NCI-H1417 treated with DMSO at 0.1 percent for 48 hours (cell line): ENCODE results near the gene PRDM2.
"Not testable (repeated sequence)": the region's sequence is repeated elsewhere in the genome, so short reads cannot be mapped to it uniquely, and the experiment has no call there.

Experiments
- DNase-seq: peaks from one replicate; lab custom pipeline; 2025; lab: John Stamatoyannopoulos, UW

Gene PRDM2, protein sequence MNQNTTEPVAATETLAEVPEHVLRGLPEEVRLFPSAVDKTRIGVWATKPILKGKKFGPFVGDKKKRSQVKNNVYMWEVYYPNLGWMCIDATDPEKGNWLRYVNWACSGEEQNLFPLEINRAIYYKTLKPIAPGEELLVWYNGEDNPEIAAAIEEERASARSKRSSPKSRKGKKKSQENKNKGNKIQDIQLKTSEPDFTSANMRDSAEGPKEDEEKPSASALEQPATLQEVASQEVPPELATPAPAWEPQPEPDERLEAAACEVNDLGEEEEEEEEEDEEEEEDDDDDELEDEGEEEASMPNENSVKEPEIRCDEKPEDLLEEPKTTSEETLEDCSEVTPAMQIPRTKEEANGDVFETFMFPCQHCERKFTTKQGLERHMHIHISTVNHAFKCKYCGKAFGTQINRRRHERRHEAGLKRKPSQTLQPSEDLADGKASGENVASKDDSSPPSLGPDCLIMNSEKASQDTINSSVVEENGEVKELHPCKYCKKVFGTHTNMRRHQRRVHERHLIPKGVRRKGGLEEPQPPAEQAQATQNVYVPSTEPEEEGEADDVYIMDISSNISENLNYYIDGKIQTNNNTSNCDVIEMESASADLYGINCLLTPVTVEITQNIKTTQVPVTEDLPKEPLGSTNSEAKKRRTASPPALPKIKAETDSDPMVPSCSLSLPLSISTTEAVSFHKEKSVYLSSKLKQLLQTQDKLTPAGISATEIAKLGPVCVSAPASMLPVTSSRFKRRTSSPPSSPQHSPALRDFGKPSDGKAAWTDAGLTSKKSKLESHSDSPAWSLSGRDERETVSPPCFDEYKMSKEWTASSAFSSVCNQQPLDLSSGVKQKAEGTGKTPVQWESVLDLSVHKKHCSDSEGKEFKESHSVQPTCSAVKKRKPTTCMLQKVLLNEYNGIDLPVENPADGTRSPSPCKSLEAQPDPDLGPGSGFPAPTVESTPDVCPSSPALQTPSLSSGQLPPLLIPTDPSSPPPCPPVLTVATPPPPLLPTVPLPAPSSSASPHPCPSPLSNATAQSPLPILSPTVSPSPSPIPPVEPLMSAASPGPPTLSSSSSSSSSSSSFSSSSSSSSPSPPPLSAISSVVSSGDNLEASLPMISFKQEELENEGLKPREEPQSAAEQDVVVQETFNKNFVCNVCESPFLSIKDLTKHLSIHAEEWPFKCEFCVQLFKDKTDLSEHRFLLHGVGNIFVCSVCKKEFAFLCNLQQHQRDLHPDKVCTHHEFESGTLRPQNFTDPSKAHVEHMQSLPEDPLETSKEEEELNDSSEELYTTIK (N-terminal part only)

DNA sequence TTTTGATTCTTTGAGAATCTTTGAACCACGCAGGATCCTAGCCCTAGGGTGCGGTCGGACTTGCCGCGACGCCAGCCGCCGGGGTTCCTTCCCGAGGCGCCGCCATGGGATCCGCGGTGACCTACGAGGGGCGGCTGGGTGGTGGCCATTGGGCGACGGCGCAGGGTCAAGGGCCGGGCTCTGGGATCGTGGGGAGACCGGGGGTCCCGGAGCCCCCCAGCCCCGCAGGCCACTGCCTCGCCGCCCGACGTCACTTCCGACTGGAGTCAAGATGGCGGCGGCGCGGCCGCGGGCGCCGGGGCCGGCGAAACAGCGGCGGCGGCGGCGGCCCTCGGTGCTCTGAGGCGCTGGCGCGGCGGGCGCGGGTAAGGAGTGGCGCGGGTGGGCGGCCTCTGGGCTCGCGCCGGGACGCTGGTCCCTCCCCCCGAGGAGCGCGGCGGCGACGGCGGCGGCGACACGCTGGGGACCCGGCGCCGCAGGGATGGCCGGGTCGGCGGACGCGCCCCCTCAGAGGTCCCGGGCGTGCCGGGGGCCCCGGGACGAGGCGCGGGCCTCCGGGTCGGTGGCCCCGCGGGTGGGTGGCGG, at the start of gene PRDM2:
Gene PRDM2 (plus strand): TSS at position 253 of the 585 bp plus-strand sequence. CDS start 15,418 bp downstream, outside the sequence.
- no peak for DNase-seq

DNA sequence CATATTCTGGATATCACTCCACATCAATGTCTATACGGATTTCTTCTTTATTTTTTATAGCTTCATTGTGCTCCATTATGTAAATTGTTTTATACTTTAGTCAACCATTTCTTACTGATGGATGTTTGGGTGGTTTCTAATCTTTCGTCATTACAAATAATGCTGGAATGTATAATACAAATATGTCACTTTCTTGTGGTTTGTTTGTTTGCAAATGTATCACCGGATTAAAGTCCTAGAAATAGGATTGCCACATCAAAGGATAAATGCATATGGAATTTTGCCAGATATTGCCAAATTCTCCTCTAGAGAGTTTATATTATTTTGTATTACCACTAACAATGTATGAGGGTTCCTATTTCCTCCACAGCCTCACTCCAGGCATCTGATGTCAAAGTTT, 48.7 kb upstream of the PRDM2 start:
- no peak for DNase-seq

DNA sequence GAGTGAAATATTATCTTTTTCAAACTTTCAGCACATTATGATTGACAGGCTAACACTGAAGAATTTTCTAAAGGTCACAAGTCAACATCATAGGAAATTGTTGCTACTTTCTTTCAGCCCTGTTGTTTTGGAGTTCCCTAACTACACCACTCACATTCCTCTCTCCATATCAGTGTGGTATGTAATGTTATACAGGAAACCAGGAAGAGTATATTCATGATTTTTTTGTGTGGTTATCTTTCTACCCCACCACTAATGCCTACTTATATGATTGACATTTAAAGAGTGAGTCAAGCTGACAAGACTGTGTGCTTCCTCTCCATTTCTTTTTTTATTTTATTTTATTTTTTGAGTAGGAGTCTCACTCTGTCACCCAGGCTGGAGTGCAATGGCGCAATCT, 47.8 kb upstream of the PRDM2 start:
- DNase-seq: no peak

DNA sequence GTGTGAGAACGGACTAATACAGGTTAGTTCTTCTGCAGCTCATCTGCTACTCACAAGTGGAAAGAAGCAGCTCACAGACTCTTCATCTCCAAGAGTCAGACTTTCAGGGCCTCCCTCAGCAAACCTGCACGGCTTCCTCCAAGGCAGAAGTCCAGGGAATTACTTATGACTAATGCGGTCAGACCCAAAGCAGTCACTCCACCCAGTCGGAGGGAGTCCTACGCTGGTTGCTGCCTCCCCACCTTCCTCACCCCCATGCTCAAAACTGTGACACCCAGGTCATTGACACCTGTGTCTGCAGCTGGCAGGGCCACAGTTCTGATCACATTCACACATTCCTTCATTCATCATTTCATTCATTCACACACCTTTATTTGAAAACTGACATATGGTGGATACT, 38.4 kb upstream of the PRDM2 start:
- no peak for DNase-seq

DNA sequence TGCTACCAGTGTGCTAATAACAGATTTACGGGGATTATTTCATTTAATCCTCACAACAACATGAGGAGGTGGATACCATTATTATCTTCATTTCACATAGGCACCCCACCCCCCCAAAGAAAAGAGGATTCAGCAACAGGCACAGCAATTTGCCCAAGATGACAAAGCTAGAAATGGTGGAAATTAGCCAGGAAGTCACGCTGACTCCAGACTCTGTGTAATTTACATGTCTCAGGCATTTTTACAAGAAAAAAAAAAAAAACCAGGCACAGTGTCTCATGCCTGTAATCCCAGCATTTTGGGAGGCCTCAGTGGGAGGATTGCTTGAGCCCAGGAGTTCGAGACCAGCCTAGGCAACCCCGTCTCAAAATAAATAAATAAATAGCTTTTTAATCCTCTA, 37.5 kb upstream of the PRDM2 start:
- DNase-seq: no peak

DNA sequence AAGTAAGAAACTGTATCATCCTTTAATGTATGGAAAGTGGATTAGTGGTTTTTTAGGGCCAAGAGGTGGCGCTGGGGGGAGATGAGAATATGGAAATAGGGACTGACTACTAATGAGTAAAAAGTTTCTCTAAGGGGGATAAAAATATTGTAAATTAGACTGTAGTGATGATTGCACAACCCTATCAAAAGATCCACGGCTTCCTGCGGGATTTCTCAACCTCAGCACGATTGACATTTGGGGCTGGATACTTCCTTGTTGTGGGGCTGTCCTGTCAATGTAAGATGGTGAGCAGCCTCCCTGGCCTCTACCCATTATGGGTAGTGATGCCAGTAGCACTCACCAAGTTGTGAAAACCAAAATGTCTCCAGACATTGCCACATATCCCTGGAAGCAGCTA, 36.0 kb upstream of the PRDM2 start:
- DNase-seq: no peak

DNA sequence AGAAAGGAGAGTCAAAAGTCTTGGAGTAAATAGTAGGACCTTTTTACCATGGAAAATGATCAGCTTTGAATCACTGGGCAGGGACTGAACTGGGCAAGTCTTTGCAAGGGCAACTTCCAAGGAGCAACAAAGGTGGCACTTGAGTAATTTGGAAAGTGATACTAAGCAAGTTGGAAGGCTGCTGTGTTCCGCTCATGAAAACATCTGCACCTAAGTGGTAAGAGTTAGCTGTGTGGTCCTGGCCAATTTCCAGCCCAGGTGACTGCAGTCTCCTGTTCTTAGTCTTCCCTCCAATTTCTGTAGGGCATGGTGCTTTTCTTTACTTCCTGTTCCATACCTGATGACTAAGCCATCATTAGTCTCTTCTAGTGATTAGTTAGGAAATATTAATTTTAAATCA, 35.5 kb upstream of the PRDM2 start:
- DNase-seq: no peak

DNA sequence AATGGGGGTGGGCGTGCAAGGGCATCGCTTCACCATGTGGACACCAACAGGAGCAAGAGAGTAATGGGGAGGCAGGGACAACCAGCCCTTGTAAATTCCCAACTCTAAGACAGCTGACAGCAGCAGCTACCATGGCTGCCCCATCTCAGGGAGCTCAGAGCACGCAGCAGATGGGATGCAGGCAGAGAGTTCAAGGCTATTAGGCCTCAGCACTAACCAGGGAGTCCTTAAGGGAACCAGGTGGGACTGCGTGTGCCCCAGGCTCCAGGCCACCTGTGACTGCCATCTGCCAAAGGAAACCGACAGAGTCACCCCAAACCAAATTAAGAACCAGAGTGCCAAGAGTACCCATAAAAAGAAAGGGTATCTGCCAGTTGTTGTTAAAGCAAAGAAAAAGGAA, 33.7 kb upstream of the PRDM2 start:
- DNase-seq: no peak

DNA sequence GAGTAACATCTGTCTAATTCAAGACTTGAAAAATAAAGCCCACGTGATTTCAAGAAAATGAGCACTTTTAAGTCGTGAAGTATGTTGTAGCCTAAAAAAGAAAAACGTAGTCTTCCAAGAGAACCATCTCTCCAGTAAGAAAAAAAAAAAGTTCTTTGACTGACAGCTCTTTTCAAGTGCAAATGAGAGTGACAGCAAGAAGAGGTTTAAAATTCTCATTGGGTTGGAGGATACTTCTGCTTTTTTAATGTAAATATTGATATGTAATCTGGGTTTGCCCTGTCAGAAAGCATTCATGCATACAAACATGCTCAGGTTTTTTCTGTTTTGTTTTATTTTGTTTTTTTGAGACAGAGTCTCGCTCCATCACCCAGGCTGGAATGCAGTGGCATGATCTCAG, 32.3 kb upstream of the PRDM2 start:
- no peak for DNase-seq

DNA sequence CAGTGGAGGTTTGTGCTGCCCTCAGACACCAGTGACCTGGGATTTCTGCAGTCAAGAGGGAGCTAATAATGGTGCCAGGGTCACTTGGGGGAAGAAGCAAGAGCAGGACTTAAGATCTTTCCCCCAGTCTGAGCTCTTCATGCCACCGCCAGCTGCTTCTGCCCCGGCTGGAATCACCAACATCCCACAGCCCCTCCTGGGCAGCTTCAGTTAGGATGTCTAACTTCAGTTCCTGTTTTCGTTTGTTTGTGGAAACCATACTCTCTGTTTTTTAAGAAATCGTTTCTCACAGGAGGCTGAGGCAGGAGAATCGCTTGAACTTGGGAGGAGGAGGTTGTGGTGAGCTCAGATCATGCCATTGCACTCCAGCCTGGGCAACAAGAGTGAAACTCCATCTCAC, 25.6 kb upstream of the PRDM2 start:
- DNase-seq: no peak

DNA sequence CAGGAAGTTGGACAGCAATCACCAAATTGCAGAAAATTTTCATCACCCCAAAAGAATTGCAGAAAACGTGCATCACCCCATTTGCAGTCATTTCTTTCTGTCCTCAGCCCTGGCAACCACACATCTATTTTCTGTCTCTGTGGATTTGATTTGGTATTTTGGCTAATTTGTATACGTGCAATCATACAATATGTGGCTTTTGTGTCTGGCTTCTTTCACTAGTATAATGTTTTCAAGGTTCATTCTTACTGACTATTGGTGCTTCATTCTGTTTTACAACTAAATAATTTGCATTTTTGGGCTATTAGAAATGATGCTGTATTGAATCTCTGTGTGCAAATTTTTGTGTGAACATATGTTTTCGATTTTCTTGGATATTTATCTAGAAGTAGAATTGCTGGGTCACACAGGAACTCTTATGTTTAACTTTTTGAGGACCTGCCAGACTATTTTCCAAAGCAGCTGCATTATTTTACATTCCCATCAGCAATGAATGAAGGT, 24.8 kb upstream of the PRDM2 start:
- DNase-seq: no peak

DNA sequence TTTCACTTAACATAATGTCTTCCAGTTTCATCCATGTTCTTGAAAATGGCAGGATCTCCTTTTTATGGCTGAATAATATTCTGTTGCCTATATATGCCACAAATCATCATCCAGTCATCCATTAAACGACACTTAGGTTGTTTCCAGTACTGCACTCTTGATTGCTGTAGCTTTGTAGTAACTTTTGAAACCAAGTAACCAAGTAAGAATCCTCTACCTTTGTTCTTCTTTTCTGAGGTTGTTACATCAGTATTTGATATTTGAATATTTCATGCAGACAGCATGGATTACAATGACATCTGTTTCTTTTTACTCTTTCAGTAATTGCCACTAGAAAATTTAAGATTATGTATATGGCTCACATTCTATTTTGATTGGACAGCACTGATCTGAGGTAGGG, 22.1 kb upstream of the PRDM2 start:
- no peak for DNase-seq

DNA sequence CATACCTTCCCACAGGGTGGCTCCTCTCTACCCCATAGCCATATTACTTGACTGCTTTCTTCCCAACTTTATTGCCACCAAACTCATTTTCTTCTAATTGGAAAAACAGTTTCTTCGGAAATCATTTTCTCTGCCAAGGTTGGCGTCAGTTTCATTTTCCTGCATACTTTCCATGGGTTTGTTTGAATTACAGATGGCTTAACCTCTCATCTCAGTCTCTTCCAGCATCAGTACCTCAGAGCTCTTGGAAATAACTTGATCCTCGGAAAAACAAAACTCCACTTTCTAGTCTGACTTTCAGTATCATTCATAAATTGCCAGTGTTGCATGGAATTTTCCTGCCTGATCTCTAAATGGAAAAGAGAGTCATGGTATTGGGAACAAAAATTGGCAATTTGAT, 20.3 kb upstream of the PRDM2 start:
- no peak for DNase-seq

DNA sequence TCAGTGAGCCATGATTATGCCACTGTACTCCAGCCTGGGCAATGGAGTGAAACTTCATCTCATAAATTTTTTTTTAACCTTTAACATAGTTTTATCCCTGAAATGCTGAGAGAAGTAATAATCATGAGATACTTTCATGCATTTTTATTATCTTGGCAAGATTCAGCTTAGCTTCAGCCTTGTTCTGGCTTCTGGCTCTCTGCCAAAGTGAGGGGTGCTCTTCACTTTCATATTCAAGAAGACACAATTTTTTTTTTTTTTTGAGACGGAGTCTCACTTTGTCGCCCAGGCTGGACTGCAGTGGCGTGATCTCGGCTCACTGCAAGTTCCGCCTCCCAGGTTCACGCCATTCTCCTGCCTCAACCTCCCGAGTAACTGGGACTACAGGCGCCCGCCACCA, 19.4 kb upstream of the PRDM2 start:
- DNase-seq: not testable (repeated sequence)

DNA sequence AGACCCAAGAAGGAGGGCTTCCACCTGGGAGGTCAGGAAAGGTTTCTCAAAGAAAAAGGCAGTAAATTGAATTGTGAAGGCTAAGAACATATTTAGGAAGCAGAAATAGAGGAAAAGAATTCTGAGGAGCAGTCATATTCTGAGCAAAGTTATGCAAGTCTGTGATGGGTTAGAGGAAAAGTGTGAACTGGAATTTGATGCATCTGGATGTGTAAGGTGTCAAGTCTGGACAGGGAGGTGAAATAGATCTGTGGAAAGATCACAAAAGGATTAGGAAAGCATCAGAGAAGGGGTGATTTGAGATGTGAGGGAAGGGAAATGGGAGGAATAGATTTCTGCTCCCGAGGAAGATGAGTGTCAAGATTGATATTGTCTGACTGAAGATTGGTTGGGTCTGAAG, 18.1 kb upstream of the PRDM2 start:
- no peak for DNase-seq

DNA sequence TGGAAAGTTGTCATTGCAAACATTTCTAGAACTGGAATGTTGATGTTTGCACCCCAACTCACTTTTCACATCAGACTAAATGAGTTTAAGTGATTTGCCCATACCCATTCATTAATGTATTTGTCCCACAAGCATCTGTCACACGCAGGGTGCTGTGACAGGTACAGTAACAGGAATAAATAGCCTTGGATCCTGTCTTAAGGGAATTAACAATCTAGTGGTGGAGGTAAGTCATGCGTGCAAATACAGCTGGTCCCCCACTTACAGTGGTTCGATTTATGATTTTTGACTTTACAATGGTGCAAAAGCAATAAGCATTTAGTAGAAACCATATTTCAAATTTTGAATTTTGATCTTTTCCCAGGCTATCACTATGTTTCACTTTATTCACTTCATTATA, 17.5 kb upstream of the PRDM2 start:
- no peak for DNase-seq

DNA sequence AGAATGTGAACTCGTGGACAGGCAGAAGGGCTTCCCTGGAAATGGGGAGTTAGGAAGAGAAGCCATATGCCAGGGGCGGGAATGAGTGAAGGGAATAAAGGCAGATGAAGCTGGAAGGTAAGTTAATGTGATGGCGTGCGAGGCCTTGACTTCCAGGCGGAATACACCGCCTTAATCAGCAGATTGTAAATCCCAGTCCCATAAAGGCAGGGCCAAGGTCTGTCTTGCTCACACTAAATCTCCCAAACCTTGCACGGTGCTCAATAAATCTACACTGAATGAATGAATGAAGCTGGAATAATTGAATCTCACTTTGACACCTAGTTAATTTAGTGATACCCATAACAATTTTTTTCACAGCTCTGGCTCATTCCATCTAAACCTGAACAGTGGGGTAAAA, 16.8 kb upstream of the PRDM2 start:
- DNase-seq: no peak

DNA sequence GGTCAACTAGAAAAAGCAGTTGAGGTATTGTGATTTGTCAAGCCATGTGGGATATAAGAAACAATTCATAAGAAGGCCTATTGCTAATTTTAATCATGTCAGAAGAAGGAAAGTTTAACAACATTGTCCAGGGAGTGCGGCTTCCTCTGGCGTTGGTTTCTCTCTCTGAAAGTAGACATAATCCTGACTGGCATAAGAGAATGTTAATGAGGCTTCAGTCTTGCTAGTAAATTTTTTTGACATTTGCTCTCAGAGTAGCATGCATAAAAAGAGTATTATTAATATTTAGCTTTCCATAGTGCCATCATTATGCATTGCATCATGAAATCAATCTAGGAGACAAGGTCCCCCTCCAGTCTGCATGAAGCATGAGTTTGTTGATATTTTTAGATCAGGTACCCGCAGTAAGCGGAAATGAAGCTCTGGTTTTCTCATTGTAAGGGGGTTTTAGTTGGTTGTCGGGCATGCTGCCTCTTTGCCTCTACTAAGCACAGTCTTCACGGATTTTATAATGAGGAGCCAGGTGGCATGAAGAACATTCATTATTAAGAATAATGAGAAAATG, 12.8 kb upstream of the PRDM2 start:
- no peak for DNase-seq

DNA sequence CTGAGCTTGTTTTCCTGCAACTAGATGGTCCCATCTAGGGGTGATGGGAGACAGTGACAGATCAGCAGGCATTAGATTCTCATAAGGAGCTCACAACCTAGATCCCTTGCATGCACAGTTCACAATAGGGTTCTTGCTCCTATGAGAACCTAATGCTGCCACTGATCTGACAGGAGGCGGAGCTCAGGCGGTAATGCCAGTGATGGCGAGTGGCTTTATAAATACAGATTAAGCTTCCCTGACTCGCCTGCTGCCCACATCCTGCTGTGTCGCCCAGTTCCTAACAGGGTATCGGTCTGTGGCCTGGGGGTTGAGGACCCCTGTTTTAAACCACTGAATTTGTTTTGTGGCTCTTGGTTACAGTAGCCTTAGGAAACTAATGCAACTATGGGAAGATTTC, 6.9 kb upstream of the PRDM2 start:
- not testable (repeated sequence) for DNase-seq

DNA sequence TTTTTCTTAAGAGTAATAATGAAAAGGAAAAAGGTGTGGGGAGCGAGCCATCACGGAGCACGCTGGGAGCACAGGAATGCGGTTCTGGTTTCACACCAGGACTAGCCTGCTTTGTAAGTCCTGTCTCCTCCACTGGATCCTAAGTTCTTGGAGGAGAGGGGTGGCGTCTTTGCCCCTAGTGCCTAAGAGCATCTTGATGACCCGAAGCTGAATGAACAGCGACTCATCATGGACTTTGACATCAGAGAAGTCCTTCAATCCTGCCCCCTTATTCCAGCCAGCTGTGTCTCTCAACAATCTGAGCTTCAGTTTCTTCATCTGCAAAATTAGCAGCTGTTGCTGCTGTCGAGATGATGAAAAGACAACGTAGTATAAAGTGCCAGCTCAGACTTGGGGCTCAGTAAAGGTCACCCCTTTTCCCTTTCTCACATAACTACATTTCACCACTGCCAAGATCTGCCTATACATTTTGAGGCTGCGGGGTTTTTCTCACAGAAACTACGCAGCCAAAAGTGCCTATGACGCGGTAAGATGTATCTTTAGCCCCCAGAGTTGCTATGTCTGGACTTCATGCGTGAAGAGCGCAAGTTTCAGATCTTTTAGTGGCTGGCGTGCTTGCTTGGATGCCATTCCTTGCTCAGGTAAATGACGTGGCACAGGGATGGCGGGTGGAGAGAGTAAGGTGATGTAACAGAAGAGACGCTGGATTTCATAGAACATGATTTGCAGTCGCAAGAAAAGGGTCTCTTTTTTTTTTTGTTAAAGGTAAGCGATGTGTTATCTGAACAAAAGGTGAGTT, 4.9 kb upstream of the PRDM2 start:
- no peak for DNase-seq

DNA sequence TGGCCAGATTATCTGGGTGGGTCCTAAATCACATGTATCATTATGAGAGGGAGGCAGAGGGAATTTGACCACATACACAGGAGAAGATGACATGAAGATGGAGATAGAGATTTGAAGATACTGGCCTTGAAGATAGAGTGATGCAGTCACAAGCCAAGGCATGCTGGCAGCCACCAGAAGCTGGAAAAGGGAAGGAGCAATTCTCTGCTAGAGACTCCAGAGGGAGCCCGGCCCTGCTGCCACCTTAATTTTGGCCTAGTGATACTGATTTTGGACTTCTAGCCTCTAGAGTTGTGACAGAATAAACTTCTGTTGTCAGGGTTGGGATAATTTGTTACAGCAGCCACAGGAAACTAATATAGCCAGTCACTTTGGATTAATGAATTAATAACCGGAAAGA, 2.2 kb upstream of the PRDM2 start:
- DNase-seq: no peak
